GM18499 (cell line): ENCODE data around the gene EPB41L2.
"Not testable (repeated sequence)": the region's sequence is repeated elsewhere in the genome, so short reads cannot be mapped to it uniquely, and the experiment has no call there.

Experiments used
- ATAC-seq: cut with Tn5 transposase; IDR thresholded peaks from one replicate; pipeline ENCODE4 v1.9.1; 2021; ENCODE audit warnings: moderate number of reproducible peaks; ENCODE audit not compliant: insufficient read depth, unreplicated experiment

Gene EPB41L2

DNA sequence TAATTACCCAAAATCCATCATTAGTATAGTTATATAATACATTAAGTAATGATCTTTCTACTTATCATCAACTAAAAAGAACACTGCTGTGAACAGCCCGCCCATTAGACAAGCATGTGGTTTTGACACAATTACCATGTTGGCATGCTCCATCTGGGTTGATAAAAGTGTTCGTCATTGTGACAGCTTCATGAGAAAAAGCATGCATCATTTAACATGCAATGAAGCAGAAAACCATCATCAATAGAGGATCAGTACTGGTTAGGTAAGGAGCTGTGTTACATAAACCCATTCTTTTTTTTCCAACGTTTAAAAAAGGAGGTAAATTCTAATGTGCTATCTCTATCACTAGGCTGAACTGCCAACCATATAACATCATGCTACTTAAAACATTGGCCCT is 101.9 kb downstream of the EPB41L2 start:
- no peak for ATAC-seq

- ATAC-seq, result no peak
Measured at GRCh38 chr6:130959951-130960350, 103.1 kb downstream of the EPB41L2 start.

GRCh38 chr6:130958468-130958867 is 104.6 kb downstream of the EPB41L2 start:
- ATAC-seq, result no peak

- ATAC-seq, result no peak
Measured at GRCh38 chr6:130955755-130956154, 107.3 kb downstream of the EPB41L2 start.

DNA sequence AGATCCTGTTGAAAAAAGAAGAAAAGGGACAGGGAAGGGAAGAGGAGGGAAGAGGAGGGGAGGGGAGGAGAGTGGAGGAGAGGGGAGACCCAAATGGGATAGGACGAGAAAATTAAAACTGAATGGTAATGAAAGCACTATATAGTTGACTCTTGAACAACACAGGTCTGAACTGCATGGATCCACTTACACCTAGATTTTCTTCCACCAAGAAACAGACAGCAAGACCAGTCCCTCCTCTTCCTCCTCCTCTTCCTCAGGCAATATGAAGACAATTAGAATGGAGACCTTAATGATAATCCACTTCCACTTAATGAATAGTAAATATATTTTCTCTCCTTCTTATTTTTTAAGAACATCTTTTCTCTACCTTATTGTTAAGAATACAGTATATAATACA is 113.5 kb downstream of the EPB41L2 start:
- ATAC-seq, result no peak

DNA sequence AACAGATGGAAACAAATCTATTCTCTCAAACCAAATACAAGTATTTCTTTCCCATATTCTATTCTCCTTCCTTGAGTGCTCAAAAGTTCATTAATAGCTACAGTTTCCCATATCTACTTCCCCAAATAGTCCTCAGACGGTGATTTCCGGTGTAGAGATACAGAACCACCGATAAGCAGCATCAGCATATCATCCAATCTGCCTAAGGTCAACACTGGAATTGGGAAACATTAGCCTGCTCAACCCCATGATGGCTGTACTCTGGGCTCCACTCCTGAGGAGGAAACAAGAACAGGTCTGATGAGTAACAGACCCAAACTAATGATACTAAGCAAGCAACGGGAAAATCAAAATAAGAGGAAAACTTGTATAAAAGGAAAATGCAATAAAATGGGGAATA is 115.6 kb downstream of the EPB41L2 start:
- ATAC-seq, result no peak

DNA sequence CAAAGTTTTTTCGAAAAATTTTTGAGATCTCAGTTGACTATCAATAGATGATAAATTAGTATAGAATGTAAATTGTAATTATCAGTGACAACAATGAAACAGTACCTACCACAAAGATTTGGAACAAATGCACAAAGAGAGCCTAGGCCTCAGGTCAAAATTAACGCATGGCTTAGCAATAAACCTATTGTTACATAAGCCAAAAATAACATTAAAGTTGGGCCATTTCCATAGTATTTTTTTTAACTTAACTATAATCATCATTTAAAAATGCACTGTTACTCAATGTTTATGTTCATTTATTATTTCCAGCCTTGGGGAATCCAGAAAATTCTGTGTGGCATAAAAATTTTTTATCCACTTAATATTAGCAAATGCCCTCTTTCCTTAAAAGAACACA is 117.0 kb downstream of the EPB41L2 start:
- ATAC-seq, result no peak

DNA sequence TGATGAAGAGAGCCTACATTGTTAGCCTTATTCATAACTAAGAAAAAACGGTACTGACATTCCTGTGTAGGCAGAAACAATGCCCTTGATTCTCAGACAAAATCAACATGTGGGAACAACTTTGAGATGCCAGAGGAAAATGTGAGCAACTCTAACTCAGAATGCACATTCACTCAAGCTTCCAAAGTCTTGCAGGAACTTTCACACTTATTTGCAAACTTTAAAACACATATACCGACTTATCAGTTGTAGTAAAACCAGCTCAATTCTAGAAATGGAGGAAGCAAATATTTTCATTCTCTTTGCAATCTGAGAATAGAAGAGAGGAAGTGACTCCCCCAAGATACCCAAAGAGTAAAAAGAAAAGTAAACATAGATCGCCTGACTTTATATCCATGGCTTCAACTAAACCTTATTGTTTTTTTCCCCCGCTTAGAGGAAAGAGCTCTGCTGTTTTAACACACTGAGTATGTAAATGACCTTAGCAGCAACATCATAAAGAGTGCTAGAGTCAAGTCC is 117.6 kb downstream of the EPB41L2 start:
- no peak for ATAC-seq

DNA sequence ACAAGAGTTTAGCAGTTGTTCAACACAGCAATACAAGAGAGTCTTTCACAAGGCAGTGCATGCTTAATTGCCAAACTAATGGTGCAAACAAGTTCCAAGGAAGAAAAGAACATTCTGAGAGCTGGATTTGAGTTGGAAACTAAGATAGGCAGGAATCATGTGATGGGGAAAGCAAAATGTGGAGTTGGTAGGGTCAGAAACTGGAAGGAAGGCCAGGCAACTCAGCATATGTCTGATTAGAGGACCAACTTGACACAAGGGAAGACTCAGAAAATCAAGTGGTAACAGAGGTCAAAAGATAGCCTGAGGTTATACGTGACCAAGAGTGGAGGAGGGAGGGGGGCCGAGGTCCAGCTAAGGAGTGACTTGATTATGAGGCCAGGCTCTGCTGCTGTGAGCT is 118.6 kb downstream of the EPB41L2 start:
- no peak for ATAC-seq

GRCh38 chr6:130943738-130944137 is 119.3 kb downstream of the EPB41L2 start:
- no peak for ATAC-seq

DNA sequence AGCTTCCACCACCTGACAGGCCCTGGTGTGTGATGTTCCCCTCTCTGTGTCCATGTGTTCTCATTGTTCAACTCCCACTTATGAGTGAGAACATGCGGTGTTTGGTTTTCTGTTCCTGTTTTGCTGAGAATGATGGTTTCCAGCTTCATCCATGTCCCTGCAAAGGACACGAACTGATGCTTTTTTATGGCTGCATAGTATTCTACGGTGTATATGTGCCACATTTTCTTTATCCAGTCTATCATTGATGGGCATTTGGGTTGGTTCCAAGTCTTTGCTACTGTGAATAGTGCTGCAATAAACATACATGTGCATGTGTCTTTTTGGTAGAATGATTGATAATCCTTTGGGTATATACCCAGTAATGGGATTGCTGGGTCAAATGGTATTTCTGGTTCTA is 120.3 kb downstream of the EPB41L2 start:
- ATAC-seq, result not testable (repeated sequence)

DNA sequence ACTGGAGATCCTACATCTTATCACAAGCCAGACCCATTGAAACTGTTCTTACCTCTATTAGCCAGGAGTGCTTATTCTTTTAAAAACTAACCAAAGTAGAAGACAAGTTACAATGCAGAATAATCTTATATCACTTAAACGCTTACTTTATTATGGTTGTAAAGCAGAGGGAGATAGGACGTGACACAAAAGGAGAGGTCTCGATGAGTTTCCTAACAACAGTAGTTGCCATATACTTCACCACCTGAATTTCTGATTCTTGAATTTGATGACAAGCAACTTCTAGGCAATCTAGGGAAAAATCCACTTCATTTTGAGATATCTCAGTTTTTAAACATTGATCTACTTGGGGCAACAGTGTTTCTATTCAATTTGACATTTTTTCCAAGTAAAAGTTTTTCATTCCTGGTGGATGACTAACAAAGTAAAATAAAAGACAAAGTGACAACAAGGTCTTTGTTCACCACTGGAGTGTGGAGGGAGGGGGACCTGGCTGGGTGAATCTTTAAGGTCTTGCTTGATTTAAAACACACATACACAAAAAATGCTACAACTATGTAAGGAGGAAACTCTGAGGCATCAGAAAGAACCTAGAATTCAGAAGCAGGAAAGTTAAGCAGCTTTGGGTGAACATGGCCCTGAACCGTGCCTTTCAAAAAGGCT is 125.0 kb downstream of the EPB41L2 start:
- no peak for ATAC-seq

GRCh38 chr6:130936933-130937332 is 126.1 kb downstream of the EPB41L2 start:
- no peak for ATAC-seq

DNA sequence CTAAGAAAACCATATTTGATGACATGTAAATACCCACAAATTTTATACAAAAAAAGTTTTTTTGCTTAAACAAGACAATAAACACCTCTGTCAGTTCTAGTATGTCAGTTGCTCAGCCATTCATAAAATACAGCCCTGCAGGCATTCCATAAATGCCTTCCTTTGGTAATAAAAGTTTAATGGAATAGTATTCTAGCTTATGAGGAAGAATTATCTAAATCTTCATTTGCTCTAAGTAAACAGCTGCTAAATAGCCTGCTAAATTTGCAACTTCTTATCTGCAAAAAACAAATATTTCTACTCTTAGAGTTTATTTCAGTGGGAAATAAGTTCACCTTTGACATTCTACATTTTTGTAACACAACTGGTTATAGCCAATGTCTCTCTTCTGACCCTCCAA is 127.1 kb downstream of the EPB41L2 start:
- ATAC-seq, result no peak

GRCh38 chr6:130934848-130935585 is 128.0 kb downstream of the EPB41L2 start:
- no peak for ATAC-seq

DNA sequence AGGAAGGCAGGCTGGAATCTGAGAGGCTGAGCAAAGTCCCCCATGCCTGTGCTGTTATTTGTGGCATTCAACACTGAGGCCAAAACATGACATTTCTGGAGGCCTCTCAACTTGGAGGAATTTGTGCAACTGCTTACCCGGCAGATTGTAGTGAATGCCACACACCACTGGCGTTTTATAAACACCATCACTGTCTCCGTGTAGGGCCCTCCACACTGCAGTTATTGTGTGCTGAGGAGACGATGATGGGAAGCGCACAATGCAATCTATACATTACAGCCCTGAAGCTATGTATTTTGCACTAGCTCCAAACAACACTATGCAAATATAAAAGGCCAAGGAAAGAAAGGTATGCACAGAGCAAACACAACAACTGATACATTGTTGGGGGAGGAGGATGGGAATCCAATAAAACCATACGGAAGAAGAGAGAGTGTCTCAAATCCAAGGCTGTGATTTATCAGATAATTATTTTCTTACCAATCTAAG is 129.3 kb downstream of the EPB41L2 start:
- ATAC-seq, result no peak

DNA sequence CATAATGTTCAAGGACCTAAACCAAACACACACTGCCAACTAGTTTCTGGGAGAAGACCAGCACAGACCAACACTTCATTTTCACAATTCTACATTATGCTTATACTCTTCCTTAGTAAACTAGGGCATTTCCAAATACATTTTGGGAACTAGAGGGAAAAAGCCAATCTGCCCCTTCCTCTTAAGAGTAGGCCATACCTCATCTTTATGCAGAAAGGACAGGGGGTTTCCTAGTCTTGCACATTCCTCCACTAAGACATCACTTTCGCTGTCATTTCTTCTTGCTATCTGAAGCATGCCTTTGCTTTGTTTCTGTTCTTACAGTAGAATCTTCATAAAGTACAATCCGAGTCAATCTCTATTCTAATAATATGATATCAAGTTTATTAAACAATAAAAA is 130.1 kb downstream of the EPB41L2 start:
- no peak for ATAC-seq

DNA sequence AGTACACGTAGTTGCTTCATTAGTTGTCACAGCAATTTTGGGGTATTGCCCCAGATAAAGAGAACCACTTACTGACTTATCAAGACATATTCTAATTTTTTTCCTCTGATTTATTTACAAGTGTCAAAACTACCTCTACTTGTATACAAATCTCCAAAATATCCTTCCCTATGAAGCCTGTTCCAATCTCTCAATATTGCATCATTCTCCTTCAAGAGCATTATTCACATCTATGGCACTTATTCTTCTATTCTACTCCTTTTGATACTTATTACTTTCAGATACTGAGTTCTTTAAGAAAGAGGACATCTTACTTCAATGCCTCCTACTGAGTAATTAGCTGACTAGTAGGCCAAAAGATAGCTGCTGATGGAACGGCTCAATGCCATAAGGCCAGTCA is 130.6 kb downstream of the EPB41L2 start:
- no peak for ATAC-seq

DNA sequence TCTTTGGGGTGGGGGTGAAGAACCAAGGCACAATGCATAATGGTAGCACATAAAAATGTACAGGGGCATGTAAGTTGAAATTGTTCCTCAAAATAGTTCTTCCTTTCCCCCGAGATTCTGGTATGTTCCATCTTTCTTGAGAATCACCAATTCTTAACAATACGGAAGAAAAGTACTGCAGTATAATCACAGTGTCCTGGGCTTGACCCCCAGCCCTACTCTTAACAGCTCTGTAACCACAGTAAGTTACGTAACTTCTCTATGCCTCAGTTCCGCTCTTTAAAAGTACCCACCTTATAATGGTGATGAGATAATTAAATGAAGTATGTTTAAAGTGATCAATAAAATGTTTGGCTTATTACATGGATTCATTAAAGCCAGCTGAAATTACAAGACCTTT is 131.4 kb downstream of the EPB41L2 start:
- no peak for ATAC-seq

DNA sequence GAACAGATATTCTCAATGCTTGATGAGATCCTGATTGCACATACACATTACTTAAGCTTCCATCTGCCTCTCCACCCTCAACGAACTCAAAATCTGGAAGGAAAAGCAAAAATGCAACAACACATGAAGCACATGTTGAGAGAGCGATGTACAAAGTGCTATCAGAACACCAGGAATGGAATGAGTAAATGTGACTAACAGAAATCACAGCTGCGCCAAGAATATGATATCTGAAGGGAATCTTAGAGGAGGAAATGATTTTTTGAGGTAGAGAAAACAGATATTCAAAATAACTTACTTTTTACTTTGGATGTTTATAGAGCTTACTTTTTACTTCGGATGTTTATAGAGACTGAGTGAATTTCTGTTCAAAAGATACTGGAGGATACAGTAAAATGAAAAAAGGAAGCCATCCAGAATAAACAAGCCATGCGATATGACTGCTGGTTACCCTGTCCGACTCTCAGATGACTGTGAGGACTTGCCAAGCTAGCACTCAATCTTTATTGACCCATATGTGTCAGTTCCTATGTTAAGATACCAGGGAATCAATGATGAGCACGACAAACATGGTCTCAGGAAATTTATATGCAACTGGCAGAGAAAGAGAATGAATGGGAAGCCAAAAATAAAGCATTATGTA is 133.9 kb downstream of the EPB41L2 start:
- ATAC-seq, result no peak
